GM19463 (cell line): ENCODE data around the gene LYRM9.
"Not testable (repeated sequence)": the region's sequence is repeated elsewhere in the genome, so short reads cannot be mapped to it uniquely, and the experiment has no call there.

Source experiments
- ATAC-seq: cut with Tn5 transposase; IDR thresholded peaks from one replicate; pipeline ENCODE4 v1.9.1; 2021; ENCODE audit warnings: mild to moderate bottlenecking, moderate library complexity; ENCODE audit not compliant: unreplicated experiment

The LYRM9 gene

DNA sequence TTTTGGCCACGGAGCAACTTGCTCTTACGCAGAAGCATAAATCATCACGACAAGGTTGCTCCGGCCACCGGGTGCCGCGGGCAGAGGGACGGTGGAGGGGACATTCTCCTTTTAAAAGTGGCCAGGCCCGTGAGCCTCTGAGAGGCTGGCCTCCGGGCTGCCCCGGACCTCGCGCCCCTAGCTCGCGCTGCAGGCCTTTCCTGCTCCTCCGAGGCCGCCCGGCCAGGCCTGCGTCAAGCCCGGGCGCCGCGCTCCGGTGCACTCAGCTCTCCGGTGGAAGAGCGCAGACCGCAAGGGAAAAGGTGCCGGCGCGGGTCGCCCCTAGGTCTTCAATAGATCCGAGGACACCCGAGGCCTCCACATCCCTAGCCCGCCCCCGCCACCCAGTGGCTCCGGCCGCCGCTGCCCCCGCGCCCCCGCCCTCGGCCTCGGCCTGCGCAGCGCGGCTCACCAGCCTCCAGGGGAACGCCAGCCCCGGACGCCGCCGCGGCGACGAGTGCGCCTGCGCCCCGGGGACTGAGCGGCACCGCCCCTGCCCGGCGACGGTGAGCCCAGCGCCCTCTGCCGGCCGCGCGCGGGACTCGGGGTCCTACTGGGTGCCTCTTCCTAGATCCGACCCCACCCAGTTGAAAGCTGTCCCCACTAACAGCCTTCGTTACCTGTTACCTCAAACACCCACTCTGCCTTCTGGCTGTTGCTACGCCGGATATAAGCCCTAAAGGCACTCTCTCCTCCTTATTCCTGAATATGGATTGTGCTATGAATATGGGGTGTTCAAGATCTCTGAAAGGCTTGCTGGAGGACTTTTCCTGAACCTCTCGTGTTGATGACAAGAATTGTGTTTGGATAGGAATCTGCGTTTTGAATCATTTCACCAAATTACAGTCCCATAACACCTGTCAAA, at the start of gene LYRM9:
TSS of gene LYRM9 (minus strand) at position 500 of the 904 bp plus-strand sequence. CDS start 10,671 bp downstream, outside the sequence.
- peak; percentile 92 for ATAC-seq

DNA sequence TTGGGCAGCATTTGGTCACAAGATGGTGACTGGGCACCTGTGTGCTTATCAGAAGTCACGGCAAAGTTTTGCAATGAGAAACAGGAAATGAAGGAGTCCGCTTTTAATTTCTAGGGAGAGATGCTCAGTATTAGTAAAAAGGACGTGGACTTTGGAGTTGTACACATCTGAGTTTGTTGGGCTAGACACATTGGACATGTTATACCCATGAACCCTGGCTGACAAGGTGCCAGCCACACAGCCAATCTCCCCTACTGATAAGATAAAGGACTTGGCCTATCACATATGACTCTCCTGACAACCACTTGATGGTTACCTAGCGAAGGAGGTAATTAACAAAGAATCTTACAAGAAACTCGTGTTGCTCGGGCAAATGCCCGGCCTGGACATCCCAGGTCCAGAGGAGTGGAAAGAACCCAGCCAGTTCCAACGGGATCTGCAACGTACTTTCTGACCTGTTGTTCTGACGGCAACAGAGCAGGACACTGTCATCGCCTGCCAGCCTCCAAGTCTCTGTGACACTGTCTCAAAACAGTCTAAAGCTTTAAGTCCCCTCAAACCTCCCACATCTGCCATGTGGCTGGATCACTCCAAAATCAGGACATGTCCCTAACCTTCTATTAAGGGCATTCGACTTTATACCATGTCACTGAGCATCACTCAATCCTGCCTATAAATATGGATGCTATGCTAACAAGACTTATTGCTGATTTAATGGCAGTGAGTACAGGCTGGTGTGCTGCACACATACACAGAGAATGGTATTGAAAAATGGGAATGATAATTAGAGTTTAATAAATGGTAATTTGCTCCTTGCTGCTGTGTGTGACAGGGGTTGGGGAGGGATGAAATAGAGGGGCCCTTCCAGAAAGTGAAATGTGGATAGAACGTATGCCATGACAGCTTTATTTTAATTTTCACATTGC, 47.6 kb upstream of the LYRM9 start:
- ATAC-seq, result no peak

DNA sequence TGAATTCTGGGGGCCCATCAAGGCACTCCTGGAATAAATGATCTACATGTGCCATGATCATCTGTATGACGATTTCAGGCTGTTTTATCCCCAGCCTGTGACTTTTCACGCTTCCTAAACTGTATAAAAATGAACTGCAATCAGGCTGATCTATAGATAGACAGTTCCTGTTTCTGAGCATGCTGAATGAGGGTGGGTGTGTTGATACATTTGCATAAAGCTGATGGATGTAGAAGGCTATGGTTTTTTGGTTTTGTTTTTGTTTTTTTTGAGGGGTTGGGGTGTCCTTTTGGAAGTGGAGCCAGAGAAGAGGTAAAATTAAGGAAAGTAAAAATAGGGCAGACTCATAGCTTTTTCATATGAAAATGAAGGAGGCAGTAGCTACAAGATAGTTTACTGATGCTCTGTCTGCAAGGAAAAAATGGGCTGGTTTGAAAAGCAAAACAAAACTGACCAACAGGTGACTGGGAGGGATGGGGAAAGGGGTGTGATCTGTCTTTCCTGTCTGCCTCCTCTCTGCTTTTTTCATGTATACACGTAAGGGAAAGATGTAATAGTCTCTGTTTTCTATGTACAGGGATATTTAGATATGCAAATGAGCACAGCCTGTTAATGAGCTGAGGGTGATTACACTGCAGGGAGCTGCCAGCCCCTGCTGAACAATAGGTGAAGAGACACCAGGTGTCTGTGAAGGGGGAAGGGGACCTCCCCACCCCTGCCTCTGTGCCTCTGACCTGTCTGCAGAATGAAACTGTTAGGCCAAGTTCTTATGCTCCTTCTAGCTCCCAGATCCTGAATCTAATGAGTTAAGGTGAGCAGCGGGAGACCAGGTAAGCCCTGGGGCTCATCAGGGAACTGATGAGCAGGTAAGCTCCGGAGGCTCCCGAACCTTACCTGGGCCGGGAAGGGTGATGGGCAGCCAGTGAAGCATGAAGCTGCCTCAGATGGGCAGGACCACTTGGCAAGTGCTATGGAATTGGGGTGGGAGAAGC, 46.6 kb upstream of the LYRM9 start:
- no peak for ATAC-seq

DNA sequence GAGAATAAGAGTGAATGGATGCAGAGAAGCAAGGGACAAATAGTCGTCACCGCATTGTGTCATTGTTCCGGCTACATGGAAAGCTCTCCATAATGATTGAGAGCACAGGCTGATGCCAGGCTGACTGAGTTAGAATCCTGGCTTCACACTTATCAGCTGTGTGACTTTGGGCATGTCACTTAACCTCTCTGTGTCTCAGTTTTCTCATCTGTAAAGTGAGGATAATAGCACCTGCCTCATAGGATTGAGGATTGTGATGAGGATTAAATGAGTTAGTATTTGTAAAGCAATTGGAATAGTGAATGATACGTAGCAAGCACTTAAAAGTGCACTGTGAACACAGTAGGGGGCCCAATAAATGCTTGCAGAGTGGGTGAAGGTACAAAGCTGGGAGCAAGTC, 45.7 kb upstream of the LYRM9 start:
- no peak for ATAC-seq

DNA sequence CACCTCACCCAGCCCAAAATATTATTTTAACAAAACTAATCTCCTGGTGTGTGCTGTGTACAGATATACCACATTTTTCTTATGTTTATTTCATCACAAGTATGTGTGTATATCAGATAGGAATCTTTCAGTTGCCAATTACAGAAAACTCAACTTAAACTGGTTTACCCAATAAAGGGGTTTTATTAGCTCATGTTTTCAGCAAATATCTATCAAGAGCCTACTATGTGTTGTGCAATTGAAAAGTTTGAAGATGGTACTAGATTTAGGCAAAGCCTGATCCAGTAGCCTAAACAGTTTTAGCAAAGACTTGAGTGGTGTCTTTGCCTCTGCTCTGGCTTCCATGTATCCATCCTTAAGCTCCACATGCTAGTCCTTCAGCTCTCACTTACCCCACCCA, 45.1 kb upstream of the LYRM9 start:
- no peak for ATAC-seq

DNA sequence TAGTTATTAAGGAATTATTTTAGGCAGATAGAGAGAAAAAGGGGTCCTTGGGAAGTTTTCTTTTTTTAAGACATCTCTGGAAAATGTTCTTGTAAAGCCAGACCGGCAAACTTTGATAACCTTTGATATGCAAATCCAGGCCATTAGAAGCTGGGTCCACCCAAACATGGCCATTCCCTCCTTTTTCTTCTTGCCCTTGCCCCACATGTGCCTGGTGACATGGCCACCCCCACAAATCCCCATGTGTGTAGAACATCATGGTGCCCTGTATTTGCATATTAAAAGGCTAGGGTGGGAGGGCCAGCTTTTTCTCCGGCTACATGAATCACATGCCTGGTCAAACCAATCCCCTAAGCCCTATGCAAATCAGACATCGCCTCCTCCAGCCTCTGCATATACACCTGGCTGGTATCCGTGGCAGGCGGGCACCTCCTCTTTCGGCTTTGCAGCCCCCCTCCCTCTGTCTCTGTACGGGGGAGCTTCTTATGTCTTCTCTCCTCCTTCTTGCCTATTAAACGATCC, 43.9 kb upstream of the LYRM9 start:
- ATAC-seq, result no peak

DNA sequence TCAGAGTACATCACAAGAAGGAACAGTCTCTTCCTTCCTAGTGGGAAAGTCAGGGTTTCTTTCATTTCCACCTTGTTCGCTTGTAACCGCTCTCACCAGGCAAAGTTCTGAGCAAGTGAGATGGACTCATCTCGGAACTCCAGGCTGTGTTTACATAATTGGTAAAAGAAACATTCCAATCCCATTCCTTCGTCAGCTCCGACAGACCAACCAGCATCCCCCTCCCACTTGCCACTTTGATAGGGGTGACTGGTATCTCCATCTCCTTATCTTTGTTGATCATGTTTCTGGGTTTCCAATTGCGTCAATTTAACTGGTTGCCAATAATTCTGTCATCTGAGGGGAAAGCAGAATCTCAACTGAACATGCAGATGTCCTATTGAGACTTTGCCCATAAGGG, 36.8 kb upstream of the LYRM9 start:
- no peak for ATAC-seq

DNA sequence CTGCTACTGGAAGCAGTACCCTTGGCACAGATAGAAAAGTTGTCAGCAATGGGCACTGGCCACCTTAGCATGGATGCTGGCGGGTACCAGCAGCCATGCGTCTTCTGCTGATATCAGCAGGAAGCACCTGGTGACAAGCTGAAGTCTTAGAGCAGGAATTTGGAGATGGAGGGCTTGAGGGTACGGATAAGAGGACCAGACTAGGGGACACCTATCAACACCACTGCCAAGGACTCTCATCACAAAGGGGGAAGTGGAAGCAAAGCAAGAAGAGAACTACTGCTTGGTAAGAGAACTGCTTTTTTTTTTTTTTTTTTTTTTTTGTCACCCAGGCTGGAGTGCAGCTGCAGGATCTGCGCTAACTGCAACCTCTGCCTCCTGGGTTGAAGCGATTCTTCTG, 35.4 kb upstream of the LYRM9 start:
- no peak for ATAC-seq

DNA sequence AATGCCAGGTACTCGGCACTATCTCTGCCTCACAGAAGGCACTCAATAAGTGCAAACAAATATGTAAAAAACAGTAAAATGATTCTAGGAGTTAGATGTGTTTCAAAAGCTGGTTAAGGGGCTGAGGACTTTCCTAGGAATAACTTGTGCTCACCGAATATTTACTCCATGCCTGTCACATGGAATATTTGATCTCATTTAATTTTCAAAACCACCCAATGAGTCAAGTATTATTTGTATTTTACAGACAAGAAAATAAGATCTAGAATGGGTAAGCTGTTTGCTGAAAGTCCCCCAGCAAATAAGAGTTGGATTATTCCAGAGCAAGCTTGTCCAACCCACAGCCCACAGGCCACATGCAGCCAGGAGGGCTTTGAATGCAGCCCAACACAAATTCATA, 34.6 kb upstream of the LYRM9 start:
- ATAC-seq, result no peak

DNA sequence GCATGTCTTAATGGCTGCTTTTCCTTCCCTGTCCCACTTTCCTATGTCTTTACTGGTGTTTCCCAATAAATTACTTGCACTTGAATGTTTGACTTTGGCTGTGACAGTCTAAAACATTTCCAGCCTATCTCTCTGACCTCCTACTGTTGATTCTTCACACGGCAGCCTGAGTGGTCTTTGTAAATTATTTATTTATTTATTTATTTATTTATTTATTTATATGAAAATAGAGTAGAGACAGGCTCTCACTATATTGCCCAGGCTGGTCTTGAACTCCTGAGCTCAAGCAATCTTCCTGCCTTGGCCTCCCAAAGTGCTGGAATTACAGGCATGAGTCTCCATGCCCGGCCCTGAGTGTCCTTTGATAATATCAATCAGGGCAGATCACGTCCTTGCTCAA, 28.4 kb upstream of the LYRM9 start:
- ATAC-seq, result no peak

DNA sequence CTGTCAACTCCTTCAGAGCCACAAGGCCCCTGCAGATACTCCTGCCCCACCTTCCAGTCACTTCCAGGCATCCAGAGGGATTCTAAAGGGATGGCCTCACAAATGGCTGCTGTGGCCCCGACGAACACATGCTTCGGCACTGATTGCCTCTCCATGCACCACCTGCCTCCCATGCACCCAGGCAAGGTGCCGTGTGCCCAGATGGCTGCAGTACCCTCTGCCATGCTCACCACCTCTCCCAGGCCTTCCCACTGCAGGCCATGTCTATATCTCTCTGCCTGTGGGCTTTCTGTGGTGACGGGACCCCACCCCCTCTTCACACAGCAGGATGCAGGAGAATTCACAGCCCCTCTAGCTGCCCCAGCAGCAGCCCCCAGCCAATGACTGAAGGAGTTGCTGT, 27.9 kb upstream of the LYRM9 start:
- no peak for ATAC-seq

DNA sequence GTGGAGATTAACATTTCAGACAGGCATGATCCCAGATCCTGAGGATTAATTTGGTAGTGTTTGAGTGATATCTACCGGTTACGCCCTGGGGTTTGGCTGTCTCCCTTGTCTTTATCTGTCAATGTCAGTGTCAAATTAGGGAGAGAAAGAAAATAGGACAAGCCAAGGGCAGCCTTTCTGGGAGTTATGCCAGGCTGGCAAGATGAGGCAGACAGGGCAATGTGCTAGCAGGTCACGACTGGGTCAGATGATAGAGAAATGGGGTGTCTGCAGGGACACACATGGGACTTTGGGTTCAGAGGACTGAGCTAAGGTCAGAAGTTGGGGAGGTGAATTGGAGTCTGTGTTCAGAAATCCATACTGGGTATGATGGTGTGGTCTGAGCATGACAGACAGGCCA, 27.4 kb upstream of the LYRM9 start:
- ATAC-seq, result no peak

DNA sequence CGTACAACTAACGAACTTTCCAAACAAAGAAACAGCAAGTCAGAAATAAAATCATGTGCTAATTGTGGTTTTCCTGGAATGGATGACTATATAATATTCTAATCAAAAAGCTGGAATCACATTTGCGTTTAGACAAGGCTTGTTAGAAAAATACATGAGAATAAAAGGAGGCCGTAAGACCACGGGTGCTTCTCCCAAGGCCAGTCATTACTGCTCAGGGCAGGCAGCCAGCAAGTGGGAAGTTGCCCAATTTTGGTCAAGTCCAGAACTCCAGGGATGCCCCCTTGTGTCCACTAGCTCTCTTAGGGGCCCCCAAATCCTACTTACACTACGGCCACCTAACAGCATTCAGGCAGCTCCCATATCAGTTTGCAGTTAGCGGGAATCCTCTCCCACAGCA, 25.9 kb upstream of the LYRM9 start:
- no peak for ATAC-seq

DNA sequence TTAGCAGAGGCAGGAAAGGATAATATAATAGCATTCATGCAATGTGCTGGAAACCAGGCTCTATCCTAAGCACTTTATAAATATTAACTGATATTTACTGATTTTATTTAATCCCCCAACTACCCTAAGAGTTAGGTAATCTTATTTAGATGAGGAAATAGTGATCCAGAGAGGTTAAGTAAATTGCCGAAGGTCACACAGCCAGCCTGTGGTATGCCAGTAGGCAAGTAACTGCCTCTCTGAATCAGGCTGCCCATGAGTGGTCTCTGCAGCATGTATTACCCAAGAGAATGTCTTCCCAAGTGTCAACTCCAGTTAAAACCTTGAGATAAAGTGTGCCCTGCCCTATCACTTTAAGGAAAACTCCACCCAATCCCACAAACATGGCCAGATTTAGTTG, 25.3 kb upstream of the LYRM9 start:
- ATAC-seq, result no peak

DNA sequence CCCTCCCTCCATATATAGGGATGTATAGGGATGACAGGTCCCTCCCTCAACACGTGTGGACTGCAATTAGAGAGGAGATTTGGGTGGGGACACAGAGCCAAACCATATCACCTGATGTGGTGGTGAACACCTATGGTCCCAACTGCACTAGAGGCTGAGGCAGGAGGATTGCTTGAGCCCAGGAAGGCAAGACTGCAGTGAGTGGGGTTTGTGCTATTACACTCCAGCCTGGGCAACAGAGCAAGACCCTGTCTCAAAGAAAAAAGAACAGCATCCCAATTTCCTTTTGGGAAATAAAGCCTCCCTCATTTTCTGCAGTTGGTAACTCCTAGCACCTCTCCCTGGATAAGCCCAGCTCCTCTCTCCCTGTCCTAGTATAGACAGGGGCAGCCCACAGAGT, 23.8 kb upstream of the LYRM9 start:
- no peak for ATAC-seq

DNA sequence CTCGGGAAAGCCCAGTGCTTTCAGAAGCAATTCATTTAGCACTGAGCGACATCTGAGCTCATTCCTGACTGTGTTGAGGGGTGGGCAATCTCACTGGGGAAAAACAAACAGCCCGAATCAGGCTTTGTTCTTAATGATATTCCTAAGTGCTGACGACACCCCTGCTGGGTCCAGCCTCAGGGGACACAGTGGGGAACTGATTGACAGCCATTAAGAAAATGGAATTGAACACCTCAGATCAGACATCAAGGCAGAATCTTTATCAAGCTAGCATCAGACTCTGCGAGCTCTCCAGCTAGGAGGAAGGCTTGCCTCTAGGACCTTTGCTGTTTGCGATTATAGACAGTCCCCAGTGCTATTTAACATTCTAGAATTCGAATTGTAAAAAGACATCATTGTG, 22.5 kb upstream of the LYRM9 start:
- no peak for ATAC-seq

DNA sequence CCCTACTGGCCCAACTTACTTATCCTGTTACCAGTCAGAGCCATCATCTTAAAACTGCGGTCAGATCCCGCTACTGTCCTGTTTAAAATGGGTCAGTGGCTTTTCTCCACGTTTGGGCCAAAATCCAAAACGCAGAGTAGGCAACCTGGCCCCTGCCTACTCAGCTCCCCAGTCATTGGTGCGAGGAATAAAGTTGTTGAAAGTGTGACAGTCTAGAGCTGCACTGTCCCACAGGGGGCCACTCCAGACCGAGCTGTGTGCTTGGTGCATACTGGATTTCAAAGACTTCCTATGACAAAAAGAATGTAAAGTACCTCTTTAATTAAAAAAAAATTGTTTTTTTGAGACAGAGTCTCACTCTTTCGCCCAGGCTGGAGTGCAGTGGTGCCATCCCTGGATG, 21.2 kb upstream of the LYRM9 start:
- ATAC-seq, result no peak

DNA sequence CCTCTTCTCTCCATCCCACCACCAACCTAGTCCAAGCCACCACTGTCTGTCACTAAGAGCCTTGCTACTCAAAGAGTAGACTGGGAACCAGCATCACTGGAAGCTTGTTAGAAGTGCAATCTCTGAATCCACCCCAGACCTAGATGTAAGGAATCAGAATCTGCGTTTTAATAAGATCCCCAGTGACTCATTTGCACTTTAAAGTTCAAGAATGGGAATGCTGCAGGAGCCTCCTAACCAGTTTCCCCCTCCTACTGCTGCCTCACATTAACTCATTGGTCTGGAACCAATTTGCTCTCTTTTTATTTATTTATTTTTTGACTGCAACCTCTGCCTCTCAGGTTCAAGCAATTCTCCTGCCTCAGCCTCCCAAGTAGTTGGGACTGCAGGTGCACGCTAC, 19.8 kb upstream of the LYRM9 start:
- no peak for ATAC-seq

DNA sequence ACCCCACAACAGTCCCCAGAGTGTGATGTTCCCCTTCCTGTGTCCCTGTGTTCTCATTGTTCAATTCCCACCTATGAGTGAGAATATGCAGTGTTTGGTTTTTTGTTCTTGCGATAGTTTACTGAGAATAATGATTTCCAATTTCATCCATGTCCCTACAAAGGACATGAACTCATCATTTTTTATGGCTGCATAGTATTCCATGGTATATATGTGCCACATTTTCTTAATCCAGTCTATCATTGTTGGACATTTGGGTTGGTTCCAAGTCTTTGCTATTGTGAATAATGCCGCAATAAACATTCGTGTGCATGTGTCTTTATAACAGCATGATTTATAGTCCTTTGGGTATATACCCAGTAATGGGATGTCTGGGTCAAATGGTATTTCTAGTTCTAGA, 19.1 kb upstream of the LYRM9 start:
- not testable (repeated sequence) for ATAC-seq

DNA sequence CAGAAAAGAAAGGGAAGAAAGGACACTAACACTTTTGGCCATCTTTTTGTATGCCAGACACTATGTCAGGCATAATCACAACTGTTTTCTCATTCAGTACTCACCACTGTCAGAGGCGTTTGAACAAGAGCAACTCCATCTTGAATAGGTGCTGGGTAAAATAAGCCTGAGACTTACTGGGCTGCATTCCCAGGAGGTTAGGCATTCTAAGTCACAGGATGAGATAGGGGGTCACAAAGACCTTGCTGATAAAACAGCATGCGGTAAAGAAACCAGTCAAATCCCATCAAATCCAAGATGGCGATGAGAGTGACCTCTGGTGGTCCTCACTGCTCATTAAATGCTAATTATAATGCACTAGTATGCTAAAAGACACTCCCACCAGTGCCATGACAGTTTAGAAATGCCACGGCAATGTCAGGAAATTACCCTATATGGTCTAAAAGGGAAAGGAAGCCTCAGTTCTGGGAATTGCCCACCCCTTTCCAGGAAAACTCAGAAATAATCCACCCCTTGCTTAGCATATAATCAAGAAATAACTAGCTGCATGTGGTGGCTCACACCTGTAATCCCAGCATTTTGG, 14.9 kb upstream of the LYRM9 start:
- no peak for ATAC-seq
